ENCODE data around the gene XIRP2. TPM values are rescaled to one million over a fixed set of nuclear protein-coding genes. Genes with fewer than 3 reads are reported as not detected.

XIRP2 gene
- total and polyA plus RNA-seq, 2 of the 13 experiments (the other 11 are each of a cell fraction or from before 2014, with no cell fraction given), result 0.04 to 0.05 TPM

DNA sequence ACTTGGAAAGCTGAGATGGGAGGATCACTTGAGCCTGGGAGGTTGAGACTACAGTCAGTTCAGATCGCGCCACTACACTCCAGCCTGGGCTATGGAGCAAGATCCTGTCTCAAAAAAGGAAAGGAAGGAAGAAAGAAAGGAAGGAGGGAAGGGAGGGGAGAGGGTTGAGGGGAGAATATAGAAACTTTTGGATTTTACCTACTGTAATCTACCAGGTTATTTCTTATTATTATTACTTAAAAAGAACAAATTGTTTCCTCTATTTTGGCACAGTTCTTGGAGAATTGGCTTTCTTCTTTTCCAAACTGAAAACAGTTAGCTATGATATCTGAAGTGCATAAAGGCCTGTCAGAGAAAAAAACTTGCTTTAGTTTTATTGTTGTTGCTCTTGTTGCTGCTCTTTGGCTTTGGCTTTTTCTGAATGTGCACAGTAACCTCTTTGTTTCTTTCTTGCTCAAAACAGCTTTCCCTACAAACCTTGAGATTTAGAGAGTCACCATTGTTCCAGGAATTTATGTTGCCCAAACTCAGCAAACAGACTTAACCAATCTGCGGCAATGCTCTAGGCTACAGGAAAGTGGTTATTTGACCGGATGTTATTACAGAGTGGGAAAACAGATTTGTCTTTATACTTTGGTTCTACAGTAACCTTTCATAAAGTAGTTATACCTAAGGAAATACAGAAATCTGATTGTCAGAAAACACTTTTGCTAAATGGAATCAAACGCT, 214.9 kb downstream of the XIRP2 start (continued):
- TF ChIP-seq, protein P1, sequence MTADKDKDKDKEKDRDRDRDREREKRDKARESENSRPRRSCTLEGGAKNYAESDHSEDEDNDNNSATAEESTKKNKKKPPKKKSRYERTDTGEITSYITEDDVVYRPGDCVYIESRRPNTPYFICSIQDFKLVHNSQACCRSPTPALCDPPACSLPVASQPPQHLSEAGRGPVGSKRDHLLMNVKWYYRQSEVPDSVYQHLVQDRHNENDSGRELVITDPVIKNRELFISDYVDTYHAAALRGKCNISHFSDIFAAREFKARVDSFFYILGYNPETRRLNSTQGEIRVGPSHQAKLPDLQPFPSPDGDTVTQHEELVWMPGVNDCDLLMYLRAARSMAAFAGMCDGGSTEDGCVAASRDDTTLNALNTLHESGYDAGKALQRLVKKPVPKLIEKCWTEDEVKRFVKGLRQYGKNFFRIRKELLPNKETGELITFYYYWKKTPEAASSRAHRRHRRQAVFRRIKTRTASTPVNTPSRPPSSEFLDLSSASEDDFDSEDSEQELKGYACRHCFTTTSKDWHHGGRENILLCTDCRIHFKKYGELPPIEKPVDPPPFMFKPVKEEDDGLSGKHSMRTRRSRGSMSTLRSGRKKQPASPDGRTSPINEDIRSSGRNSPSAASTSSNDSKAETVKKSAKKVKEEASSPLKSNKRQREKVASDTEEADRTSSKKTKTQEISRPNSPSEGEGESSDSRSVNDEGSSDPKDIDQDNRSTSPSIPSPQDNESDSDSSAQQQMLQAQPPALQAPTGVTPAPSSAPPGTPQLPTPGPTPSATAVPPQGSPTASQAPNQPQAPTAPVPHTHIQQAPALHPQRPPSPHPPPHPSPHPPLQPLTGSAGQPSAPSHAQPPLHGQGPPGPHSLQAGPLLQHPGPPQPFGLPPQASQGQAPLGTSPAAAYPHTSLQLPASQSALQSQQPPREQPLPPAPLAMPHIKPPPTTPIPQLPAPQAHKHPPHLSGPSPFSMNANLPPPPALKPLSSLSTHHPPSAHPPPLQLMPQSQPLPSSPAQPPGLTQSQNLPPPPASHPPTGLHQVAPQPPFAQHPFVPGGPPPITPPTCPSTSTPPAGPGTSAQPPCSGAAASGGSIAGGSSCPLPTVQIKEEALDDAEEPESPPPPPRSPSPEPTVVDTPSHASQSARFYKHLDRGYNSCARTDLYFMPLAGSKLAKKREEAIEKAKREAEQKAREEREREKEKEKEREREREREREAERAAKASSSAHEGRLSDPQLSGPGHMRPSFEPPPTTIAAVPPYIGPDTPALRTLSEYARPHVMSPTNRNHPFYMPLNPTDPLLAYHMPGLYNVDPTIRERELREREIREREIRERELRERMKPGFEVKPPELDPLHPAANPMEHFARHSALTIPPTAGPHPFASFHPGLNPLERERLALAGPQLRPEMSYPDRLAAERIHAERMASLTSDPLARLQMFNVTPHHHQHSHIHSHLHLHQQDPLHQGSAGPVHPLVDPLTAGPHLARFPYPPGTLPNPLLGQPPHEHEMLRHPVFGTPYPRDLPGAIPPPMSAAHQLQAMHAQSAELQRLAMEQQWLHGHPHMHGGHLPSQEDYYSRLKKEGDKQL (CRISPR knock-in tag; IDR thresholded peaks at IDR 0.05; ENCODE audit: low read depth), result 0 out of 2 replicates have a peak, but pooled peaks have one; percentile 57
- TF ChIP-seq DNMT1 (CRISPR knock-in tag; IDR thresholded peaks at IDR 0.05), result no peak
- TF ChIP-seq ZNF33A (CRISPR knock-in tag; IDR thresholded peaks at IDR 0.05; ENCODE audit: borderline replicate concordance), result no peak
- no peak for TF ChIP-seq ZSCAN25 (CRISPR knock-in tag; IDR thresholded peaks at IDR 0.05)
- TF ChIP-seq POLR2AphosphoS5 (IDR thresholded peaks at IDR 0.05; ENCODE audit: low read depth, low read length), result no peak
- no peak for TF ChIP-seq SP1 (IDR thresholded peaks at IDR 0.05)
- TF ChIP-seq SP1 (CRISPR knock-in tag; IDR thresholded peaks at IDR 0.05), result no peak
- TF ChIP-seq ZNF232 (CRISPR knock-in tag; IDR thresholded peaks at IDR 0.05; ENCODE audit: borderline replicate concordance), result no peak
- peak; percentile 96 for TF ChIP-seq FOXA3 (CRISPR knock-in tag; IDR thresholded peaks at IDR 0.05)
- no peak for TF ChIP-seq ZNF878 (CRISPR knock-in tag; IDR thresholded peaks at IDR 0.05)
- TF ChIP-seq MBD4 (IDR thresholded peaks at IDR 0.05; ENCODE audit: borderline replicate concordance, low read length), result no peak; the same call in 1 of the 2 replicates
- TF ChIP-seq ZNF329 (CRISPR knock-in tag; IDR thresholded peaks at IDR 0.05; ENCODE audit: low read depth), result no peak
- TF ChIP-seq, protein P2, sequence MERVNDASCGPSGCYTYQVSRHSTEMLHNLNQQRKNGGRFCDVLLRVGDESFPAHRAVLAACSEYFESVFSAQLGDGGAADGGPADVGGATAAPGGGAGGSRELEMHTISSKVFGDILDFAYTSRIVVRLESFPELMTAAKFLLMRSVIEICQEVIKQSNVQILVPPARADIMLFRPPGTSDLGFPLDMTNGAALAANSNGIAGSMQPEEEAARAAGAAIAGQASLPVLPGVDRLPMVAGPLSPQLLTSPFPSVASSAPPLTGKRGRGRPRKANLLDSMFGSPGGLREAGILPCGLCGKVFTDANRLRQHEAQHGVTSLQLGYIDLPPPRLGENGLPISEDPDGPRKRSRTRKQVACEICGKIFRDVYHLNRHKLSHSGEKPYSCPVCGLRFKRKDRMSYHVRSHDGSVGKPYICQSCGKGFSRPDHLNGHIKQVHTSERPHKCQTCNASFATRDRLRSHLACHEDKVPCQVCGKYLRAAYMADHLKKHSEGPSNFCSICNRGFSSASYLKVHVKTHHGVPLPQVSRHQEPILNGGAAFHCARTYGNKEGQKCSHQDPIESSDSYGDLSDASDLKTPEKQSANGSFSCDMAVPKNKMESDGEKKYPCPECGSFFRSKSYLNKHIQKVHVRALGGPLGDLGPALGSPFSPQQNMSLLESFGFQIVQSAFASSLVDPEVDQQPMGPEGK (CRISPR knock-in tag; IDR thresholded peaks at IDR 0.05), result 0 out of 2 replicates have a peak, but pooled peaks have one; percentile 15
- TF ChIP-seq, protein P3, sequence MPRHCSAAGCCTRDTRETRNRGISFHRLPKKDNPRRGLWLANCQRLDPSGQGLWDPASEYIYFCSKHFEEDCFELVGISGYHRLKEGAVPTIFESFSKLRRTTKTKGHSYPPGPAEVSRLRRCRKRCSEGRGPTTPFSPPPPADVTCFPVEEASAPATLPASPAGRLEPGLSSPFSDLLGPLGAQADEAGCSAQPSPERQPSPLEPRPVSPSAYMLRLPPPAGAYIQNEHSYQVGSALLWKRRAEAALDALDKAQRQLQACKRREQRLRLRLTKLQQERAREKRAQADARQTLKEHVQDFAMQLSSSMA (CRISPR knock-in tag; IDR thresholded peaks at IDR 0.05), result no peak
- no peak for TF ChIP-seq ZNF616 (CRISPR knock-in tag; IDR thresholded peaks at IDR 0.05; ENCODE audit: low read depth)
- TF ChIP-seq, protein P4, sequence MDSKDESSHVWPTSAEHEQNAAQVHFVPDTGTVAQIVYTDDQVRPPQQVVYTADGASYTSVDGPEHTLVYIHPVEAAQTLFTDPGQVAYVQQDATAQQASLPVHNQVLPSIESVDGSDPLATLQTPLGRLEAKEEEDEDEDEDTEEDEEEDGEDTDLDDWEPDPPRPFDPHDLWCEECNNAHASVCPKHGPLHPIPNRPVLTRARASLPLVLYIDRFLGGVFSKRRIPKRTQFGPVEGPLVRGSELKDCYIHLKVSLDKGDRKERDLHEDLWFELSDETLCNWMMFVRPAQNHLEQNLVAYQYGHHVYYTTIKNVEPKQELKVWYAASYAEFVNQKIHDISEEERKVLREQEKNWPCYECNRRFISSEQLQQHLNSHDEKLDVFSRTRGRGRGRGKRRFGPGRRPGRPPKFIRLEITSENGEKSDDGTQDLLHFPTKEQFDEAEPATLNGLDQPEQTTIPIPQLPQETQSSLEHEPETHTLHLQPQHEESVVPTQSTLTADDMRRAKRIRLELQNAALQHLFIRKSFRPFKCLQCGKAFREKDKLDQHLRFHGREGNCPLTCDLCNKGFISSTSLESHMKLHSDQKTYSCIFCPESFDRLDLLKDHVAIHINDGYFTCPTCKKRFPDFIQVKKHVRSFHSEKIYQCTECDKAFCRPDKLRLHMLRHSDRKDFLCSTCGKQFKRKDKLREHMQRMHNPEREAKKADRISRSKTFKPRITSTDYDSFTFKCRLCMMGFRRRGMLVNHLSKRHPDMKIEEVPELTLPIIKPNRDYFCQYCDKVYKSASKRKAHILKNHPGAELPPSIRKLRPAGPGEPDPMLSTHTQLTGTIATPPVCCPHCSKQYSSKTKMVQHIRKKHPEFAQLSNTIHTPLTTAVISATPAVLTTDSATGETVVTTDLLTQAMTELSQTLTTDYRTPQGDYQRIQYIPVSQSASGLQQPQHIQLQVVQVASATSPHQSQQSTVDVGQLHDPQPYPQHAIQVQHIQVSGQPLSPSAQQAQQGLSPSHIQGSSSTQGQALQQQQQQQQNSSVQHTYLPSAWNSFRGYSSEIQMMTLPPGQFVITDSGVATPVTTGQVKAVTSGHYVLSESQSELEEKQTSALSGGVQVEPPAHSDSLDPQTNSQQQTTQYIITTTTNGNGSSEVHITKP (CRISPR knock-in tag; IDR thresholded peaks at IDR 0.05; ENCODE audit: low read depth), result no peak
- no peak for TF ChIP-seq ZNF34 (CRISPR knock-in tag; IDR thresholded peaks at IDR 0.05; ENCODE audit: borderline replicate concordance)
- no peak for TF ChIP-seq ZNF607 (CRISPR knock-in tag; IDR thresholded peaks at IDR 0.05; ENCODE audit: borderline replicate concordance)
